ENCODE data around the gene KCNN1. TPM values are rescaled to one million over a fixed set of nuclear protein-coding genes. Genes with fewer than 3 reads are reported as not detected.

The KCNN1 gene
- total and polyA plus RNA-seq, 2 of the 4 experiments (the other 2 are of a cell fraction), result 0.09 TPM; not detected in 1

DNA sequence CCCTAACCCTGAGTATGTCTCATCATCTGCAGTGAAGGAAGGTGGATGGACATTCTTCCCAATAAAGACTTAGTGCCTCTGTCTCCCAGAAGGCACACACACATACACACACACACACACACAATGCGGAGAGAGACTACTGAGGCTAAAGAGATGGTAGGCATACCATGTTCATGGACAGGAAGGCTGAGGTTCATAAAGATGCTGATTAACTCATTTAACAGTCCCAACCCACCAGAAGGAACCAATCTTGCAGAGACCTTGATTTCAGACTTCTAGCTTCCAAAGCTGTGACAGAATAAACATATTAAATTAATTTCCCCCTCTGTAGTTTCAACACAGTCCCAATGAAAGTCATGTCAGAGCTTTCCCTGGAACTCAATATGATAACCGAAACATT is 74.1 kb downstream of the KCNN1 start:
- intact Hi-C loops (cut with micrococcal nuclease) (no loop called here), dilution Hi-C loops (cut with HindIII; ENCODE audit: low sequenced_read_pairs, unreplicated experiment) (no loop called here), in situ Hi-C loops (cut with MboI; ENCODE audit: low sequenced_read_pairs) (no loop called here)
- H3K9ac ChIP-seq (ENCODE audit: low read depth, low read length), result no peak overlapping the region
- H3K18ac ChIP-seq (ENCODE audit: low read depth, low read length), result no peak overlapping the region
- no peak overlapping the region for H3K27ac ChIP-seq (ENCODE audit: insufficient read depth, low read length)
- ChIA-PET POLR2A (ENCODE audit: unreplicated experiment) (no interaction called here), CTCF (no interaction called here)
- DNase-seq (no peak), ATAC-seq (ENCODE audit: low read depth) (no peak)
- no peaks in the 10 kb centered on the region for H4K20me1 ChIP-seq (ENCODE audit: insufficient read depth, low read length)
- no peak overlapping the region for H3K56ac ChIP-seq (ENCODE audit: extremely low read depth, insufficient read depth, low read length)
- no peak overlapping the region for H2AK5ac ChIP-seq (ENCODE audit: low read depth, low read length)
- no peak overlapping the region for H3K4me2 ChIP-seq (ENCODE audit: low read depth, low read length)
- H2AK9ac ChIP-seq (replicated peaks; ENCODE audit: low read depth, low read length, poor library complexity), result no peak overlapping the region
- H3K4ac ChIP-seq (ENCODE audit: low read depth, low read length), result no peak overlapping the region
- no peak overlapping the region for H3K23ac ChIP-seq (ENCODE audit: low read depth, low read length)
- no peak overlapping the region for H4K5ac ChIP-seq (ENCODE audit: low read depth, low read length)
- H2BK5ac ChIP-seq (ENCODE audit: low read depth, low read length, poor library complexity, severe bottlenecking), result no peak overlapping the region
- peaks cover 5% of the 10 kb centered on the region; the same call in 1 of the 2 replicates for H3K27me3 ChIP-seq (ENCODE audit: control insufficient read depth, insufficient read depth, low read length)
- peaks cover 9% of the 10 kb centered on the region for H3K9me1 ChIP-seq (ENCODE audit: insufficient read depth, low read length)
- no peak overlapping the region for H4K91ac ChIP-seq (ENCODE audit: insufficient read depth, low read depth, low read length)
- WGBS, 2 experiments (ENCODE audit: extremely low coverage in 2 of 2, insufficient read length in 1 of 2), result no CpG with 5 or more reads among the region's 2 CpGs
- H2BK120ac ChIP-seq (ENCODE audit: low read depth, low read length), result no peak overlapping the region
- H2BK20ac ChIP-seq (ENCODE audit: low read depth, low read length), result no peak overlapping the region
- H3K9me3 ChIP-seq (ENCODE audit: control insufficient read depth, insufficient read depth, low read length), result peaks cover 10% of the 10 kb centered on the region
- no peak overlapping the region for H3K4me3 ChIP-seq (ENCODE audit: insufficient read depth, low read depth, low read length)
- H2AFZ ChIP-seq (replicated peaks; ENCODE audit: low read length, poor library complexity), result no peak overlapping the region
- no peaks in the 10 kb centered on the region for H3K79me1 ChIP-seq (ENCODE audit: low read depth in 1 of 2, low read length in 2 of 2)
- H3K36me3 ChIP-seq (ENCODE audit: control insufficient read depth, insufficient read depth, low read length), result no peaks in the 10 kb centered on the region
- TF ChIP-seq CHD1 (IDR thresholded peaks at IDR 0.05; ENCODE audit: low read depth, low read length) (no peak), SMC3 (IDR thresholded peaks at IDR 0.05; ENCODE audit: low read depth, low read length) (no peak), NFE2L2 (IDR thresholded peaks at IDR 0.05; ENCODE audit: low read depth, low read length) (no peak), FOS (IDR thresholded peaks at IDR 0.05; ENCODE audit: low read depth, low read length) (no peak), MAZ (IDR thresholded peaks at IDR 0.05; ENCODE audit: borderline replicate concordance, low read depth, low read length) (no peak), RCOR1 (IDR thresholded peaks at IDR 0.05; ENCODE audit: insufficient replicate concordance, low read length) (no peak), MAFK (IDR thresholded peaks at IDR 0.05; ENCODE audit: low read depth, low read length) (no peak), MXI1 (IDR thresholded peaks at IDR 0.05; ENCODE audit: borderline replicate concordance, low read depth, low read length) (no peak), CEBPB (IDR thresholded peaks at IDR 0.05; ENCODE audit: low read depth, low read length) (no peak), BHLHE40 (IDR thresholded peaks at IDR 0.05; ENCODE audit: low read depth, low read length) (no peak), POLR2A (IDR thresholded peaks at IDR 0.05; ENCODE audit: low read depth, low read length) (no peak), RFX5 (IDR thresholded peaks at IDR 0.05; ENCODE audit: low read depth, low read length) (no peak), RAD21 (IDR thresholded peaks at IDR 0.05; ENCODE audit: low read length) (no peak)
- TF ChIP-seq, protein P1, sequence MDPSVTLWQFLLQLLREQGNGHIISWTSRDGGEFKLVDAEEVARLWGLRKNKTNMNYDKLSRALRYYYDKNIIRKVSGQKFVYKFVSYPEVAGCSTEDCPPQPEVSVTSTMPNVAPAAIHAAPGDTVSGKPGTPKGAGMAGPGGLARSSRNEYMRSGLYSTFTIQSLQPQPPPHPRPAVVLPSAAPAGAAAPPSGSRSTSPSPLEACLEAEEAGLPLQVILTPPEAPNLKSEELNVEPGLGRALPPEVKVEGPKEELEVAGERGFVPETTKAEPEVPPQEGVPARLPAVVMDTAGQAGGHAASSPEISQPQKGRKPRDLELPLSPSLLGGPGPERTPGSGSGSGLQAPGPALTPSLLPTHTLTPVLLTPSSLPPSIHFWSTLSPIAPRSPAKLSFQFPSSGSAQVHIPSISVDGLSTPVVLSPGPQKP (IDR thresholded peaks at IDR 0.05; ENCODE audit: borderline replicate concordance, low read depth, low read length), result no peak
- TF ChIP-seq, protein P2, sequence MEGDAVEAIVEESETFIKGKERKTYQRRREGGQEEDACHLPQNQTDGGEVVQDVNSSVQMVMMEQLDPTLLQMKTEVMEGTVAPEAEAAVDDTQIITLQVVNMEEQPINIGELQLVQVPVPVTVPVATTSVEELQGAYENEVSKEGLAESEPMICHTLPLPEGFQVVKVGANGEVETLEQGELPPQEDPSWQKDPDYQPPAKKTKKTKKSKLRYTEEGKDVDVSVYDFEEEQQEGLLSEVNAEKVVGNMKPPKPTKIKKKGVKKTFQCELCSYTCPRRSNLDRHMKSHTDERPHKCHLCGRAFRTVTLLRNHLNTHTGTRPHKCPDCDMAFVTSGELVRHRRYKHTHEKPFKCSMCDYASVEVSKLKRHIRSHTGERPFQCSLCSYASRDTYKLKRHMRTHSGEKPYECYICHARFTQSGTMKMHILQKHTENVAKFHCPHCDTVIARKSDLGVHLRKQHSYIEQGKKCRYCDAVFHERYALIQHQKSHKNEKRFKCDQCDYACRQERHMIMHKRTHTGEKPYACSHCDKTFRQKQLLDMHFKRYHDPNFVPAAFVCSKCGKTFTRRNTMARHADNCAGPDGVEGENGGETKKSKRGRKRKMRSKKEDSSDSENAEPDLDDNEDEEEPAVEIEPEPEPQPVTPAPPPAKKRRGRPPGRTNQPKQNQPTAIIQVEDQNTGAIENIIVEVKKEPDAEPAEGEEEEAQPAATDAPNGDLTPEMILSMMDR (conservative IDR thresholded peaks at IDR 0.05; ENCODE audit: low read depth, low read length), result no peak
- TF ChIP-seq, protein P3, sequence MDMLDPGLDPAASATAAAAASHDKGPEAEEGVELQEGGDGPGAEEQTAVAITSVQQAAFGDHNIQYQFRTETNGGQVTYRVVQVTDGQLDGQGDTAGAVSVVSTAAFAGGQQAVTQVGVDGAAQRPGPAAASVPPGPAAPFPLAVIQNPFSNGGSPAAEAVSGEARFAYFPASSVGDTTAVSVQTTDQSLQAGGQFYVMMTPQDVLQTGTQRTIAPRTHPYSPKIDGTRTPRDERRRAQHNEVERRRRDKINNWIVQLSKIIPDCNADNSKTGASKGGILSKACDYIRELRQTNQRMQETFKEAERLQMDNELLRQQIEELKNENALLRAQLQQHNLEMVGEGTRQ (IDR thresholded peaks at IDR 0.05; ENCODE audit: low read depth, low read length), result no peak
- H4K8ac ChIP-seq (ENCODE audit: low read depth in 2 of 2, low read length in 2 of 2), result no peak overlapping the region
- H2BK15ac ChIP-seq (ENCODE audit: low read depth, low read length), result no peak overlapping the region
- H3K4me1 ChIP-seq (ENCODE audit: control insufficient read depth, insufficient read depth, low read length), result peaks cover 5% of the 10 kb centered on the region
- BruUV-seq (replicated peaks), result no TSS peak
- no peak overlapping the region for H3K14ac ChIP-seq (replicated peaks; ENCODE audit: low read depth, low read length)

Data from IMR-90 (cell line).